H1 (cell line): ENCODE results near the gene GNG14. TPM values are rescaled to one million over a fixed set of nuclear protein-coding genes. Genes with fewer than 3 reads are reported as not detected.

Experiments used
- CTCF ChIA-PET: fragments of 300-600 bp; sonication (Branson Sonifier 250); formaldehyde crosslinking; loops from one replicate; lab custom pipeline; 2021; ENCODE audit not compliant: partially characterized antibody; lab: Charles Lee
- POLR2A ChIA-PET: fragments of 300-600 bp; sonication (Branson Sonifier 250); formaldehyde crosslinking; loops from one replicate; lab custom pipeline; 2021; ENCODE audit warnings: inconsistent platforms; ENCODE audit not compliant: partially characterized antibody; lab: Charles Lee
- DNase-seq, 2 experiments: peaks; one replicate each; pipeline versions ENCODE4 v3.0.0 to v3.0.0-alpha.2; 2010 to 2022; ENCODE audit warnings: low spot score in 2 of 2, low read depth in 1 of 2, mixed read lengths in 1 of 2
- FAIRE-seq: peaks from 2 replicates; lab custom pipeline; 2011; peaks lifted over from hg19 to GRCh38; lab: Jason Lieb, UNC
- H2AFZ ChIP-seq: 2 replicates; pipeline ENCODE4 v1.8.1; 2012; ENCODE audit warnings: low read length, inconsistent platforms
- H2AK5ac ChIP-seq: 2 replicates; pipeline ENCODE4 v1.6.1; 2013; ENCODE audit warnings: low read depth, low read length
- H2BK120ac ChIP-seq: replicated peaks from 2 replicates; pipeline ENCODE3; 2013; ENCODE audit warnings: low read depth, low read length, inconsistent platforms
- H2BK12ac ChIP-seq: 2 replicates; pipeline ENCODE4 v1.6.1; 2013; ENCODE audit warnings: low read depth, low read length
- H2BK15ac ChIP-seq: 2 replicates; pipeline ENCODE4 v1.6.1; 2013; ENCODE audit warnings: low read length
- H2BK20ac ChIP-seq: 2 replicates; pipeline ENCODE4 v1.6.1; 2013; ENCODE audit warnings: low read length
- H2BK5ac ChIP-seq: 2 replicates; pipeline ENCODE4 v1.6.1; 2013; ENCODE audit warnings: low read depth, low read length
- H3K14ac ChIP-seq: 2 replicates; pipeline ENCODE4 v1.6.1; 2013; ENCODE audit warnings: inconsistent platforms; ENCODE audit not compliant: insufficient read length
- H3K18ac ChIP-seq: 2 replicates; pipeline ENCODE4 v1.6.1; 2013; ENCODE audit warnings: low read length; ENCODE audit errors: extremely low read depth
- H3K23ac ChIP-seq: 2 replicates; pipeline ENCODE4 v1.6.1; 2013; ENCODE audit warnings: inconsistent platforms; ENCODE audit not compliant: insufficient read length
- H3K23me2 ChIP-seq: 2 replicates; pipeline ENCODE4 v1.6.1; 2013; ENCODE audit warnings: low read depth, low read length
- H3K27ac ChIP-seq: 2 replicates; pipeline ENCODE4 v1.6.1; 2011; ENCODE audit warnings: low read depth, low read length, inconsistent platforms
- H3K27me3 ChIP-seq, 4 experiments: replicated peaks in 1 of 4; 1 replicate in 1 of 4; 2 replicates in 3 of 4; pipeline versions ENCODE4 v1.6.1 to v1.8.1; 2011 to 2013; ENCODE audit warnings: low read length in 3 of 4, mild to moderate bottlenecking in 3 of 4, inconsistent platforms in 2 of 4, mixed read lengths in 2 of 4, moderate library complexity in 1 of 4; ENCODE audit not compliant: control insufficient read depth in 3 of 4, insufficient read depth in 3 of 4; ENCODE audit errors: extremely low read depth in 1 of 4
- H3K36me3 ChIP-seq, 4 experiments: 2 replicates each; pipeline versions ENCODE4 v1.6.1 to v1.8.1; 2011 to 2013; ENCODE audit warnings: mild to moderate bottlenecking in 4 of 4, low read length in 3 of 4, moderate library complexity in 2 of 4, control low read depth in 1 of 4, inconsistent platforms in 1 of 4; ENCODE audit not compliant: insufficient read depth in 4 of 4, control insufficient read depth in 2 of 4
- H3K4ac ChIP-seq: replicated peaks from 2 replicates; pipeline ENCODE3; 2013; ENCODE audit warnings: low read length, low read depth, mixed read lengths, inconsistent platforms; ENCODE audit not compliant: insufficient read length
- H3K4me1 ChIP-seq, 4 experiments: replicated peaks in 1 of 4; 1 replicate in 1 of 4; 2 replicates in 3 of 4; pipeline versions ENCODE4 v1.6.1 to v1.8.1; 2011 to 2013; ENCODE audit warnings: low read length in 3 of 4, inconsistent platforms in 2 of 4, mixed read lengths in 1 of 4; ENCODE audit not compliant: insufficient read depth in 4 of 4, control insufficient read depth in 3 of 4
- H3K4me2 ChIP-seq, 2 experiments: 2 replicates each; pipeline versions ENCODE4 v1.6.1 to v1.8.1; 2011 to 2013; ENCODE audit warnings: low read depth in 2 of 2, low read length in 2 of 2, control low read depth in 1 of 2, inconsistent platforms in 1 of 2, mild to moderate bottlenecking in 1 of 2; ENCODE audit not compliant: insufficient read depth in 1 of 2
- H3K4me3 ChIP-seq, 4 experiments: fragments of 200-600, 300-600 bp in 1 of 4; sonication (generic), shearing (Covaris generic), sonication (Bioruptor Twin) in 1 of 4; 2 replicates each; pipeline versions ENCODE4 v1.5.1 to v1.8.1; 2011 to 2016; ENCODE audit warnings: low read length in 4 of 4, low read depth in 3 of 4, control low read depth in 2 of 4, inconsistent platforms in 2 of 4, mild to moderate bottlenecking in 2 of 4, mixed read lengths in 1 of 4, moderate library complexity in 1 of 4; ENCODE audit not compliant: insufficient read depth in 2 of 4; ENCODE audit errors: extremely low read depth in 1 of 4
- H3K56ac ChIP-seq: replicated peaks from 2 replicates; pipeline ENCODE3; 2013; ENCODE audit warnings: low read depth, mild to moderate bottlenecking, mixed read lengths, low read length, inconsistent platforms; ENCODE audit not compliant: insufficient read length
- H3K79me1 ChIP-seq: 2 replicates; pipeline ENCODE4 v1.6.1; 2013; ENCODE audit warnings: low read depth, low read length, control low read depth
- H3K79me2 ChIP-seq, 2 experiments: 2 replicates each; pipeline versions ENCODE4 v1.6.1 to v1.8.1; 2012 to 2013; ENCODE audit warnings: low read length in 2 of 2, mild to moderate bottlenecking in 2 of 2, inconsistent platforms in 1 of 2; ENCODE audit not compliant: insufficient read depth in 2 of 2, control insufficient read depth in 1 of 2
- H3K9ac ChIP-seq, 4 experiments: replicated peaks in 1 of 4; 1 replicate in 1 of 4; 2 replicates in 3 of 4; pipeline versions ENCODE4 v1.6.1 to v1.8.1; 2011 to 2013; ENCODE audit warnings: low read depth in 3 of 4, low read length in 3 of 4, control low read depth in 2 of 4, mild to moderate bottlenecking in 2 of 4, moderate library complexity in 2 of 4, inconsistent platforms in 1 of 4; ENCODE audit errors: extremely low read depth in 1 of 4
- H3K9me3 ChIP-seq, 2 experiments: 2 replicates each; pipeline versions ENCODE4 v1.6.1 to v1.8.1; 2012 to 2013; ENCODE audit warnings: mild to moderate bottlenecking in 2 of 2, moderate library complexity in 2 of 2, control low read depth in 1 of 2, inconsistent platforms in 1 of 2, low read depth in 1 of 2, low read length in 1 of 2, mixed read lengths in 1 of 2; ENCODE audit not compliant: insufficient read depth in 2 of 2
- H4K20me1 ChIP-seq, 2 experiments: replicated peaks in 1 of 2; 2 replicates each; pipeline versions ENCODE3 to v1.8.1; 2011 to 2013; ENCODE audit warnings: inconsistent platforms in 2 of 2, low read length in 2 of 2, mild to moderate bottlenecking in 1 of 2; ENCODE audit not compliant: insufficient read depth in 2 of 2, control insufficient read depth in 1 of 2
- H4K5ac ChIP-seq: 2 replicates; pipeline ENCODE4 v1.6.1; 2013; ENCODE audit warnings: low read length, low read depth, mixed read lengths, inconsistent platforms; ENCODE audit not compliant: insufficient read length
- H4K8ac ChIP-seq: 2 replicates; pipeline ENCODE4 v1.8.0; 2013; ENCODE audit warnings: mild to moderate bottlenecking, moderate library complexity, low read length, inconsistent platforms; ENCODE audit not compliant: insufficient read depth; ENCODE audit errors: extremely low read depth
- H4K91ac ChIP-seq: replicated peaks from 2 replicates; pipeline ENCODE3; 2013; ENCODE audit warnings: low read length, mixed read lengths, inconsistent platforms; ENCODE audit not compliant: insufficient read length
- ASH2L ChIP-seq: fragments of 200-600, 300-600 bp; sonication (generic); IDR thresholded peaks from one replicate; pipeline ENCODE4 v1.7.1; 2017; ENCODE audit warnings: low read length
- ATF3 ChIP-seq: IDR thresholded peaks from 2 replicates; pipeline ENCODE4 v1.6.1; 2011; ENCODE audit warnings: low read depth, mild to moderate bottlenecking, low read length; ENCODE audit not compliant: insufficient read depth
- CHD2 ChIP-seq: IDR thresholded peaks from 2 replicates; pipeline ENCODE4 v1.6.1; 2012; ENCODE audit warnings: low read length, improper control_type of control experiment
- CREB1 ChIP-seq: IDR thresholded peaks from 2 replicates; pipeline ENCODE4 v1.6.1; 2012; ENCODE audit warnings: inconsistent platforms
- E2F6 ChIP-seq: IDR thresholded peaks from 2 replicates; pipeline ENCODE4 v1.6.1; 2012; ENCODE audit warnings: inconsistent platforms
- KDM1A ChIP-seq: fragments of 200-600, 300-600 bp; sonication (generic); IDR thresholded peaks from 2 replicates; pipeline ENCODE4 v1.7.1; 2016; ENCODE audit warnings: mild to moderate bottlenecking, low read length, borderline replicate concordance
- KDM4A ChIP-seq: IDR thresholded peaks from one replicate; pipeline ENCODE4 v1.7.1; 2012; ENCODE audit warnings: low read depth, mild to moderate bottlenecking, moderate library complexity, low read length, inconsistent platforms; ENCODE audit not compliant: severe bottlenecking
- MAX ChIP-seq: IDR thresholded peaks from 2 replicates; pipeline ENCODE4 v1.6.1; 2012; ENCODE audit warnings: inconsistent platforms
- RAD21 ChIP-seq, 2 experiments: IDR thresholded peaks in 1 of 2; conservative IDR thresholded peaks in 1 of 2; 2 replicates each; pipeline ENCODE4 v1.6.1; 2011; ENCODE audit warnings: low read depth in 2 of 2, low read length in 2 of 2, improper control_type of control experiment in 1 of 2, inconsistent platforms in 1 of 2, mild to moderate bottlenecking in 1 of 2, moderate library complexity in 1 of 2
- TAF1 ChIP-seq: IDR thresholded peaks from 2 replicates; pipeline ENCODE4 v1.6.1; 2011; ENCODE audit warnings: mild to moderate bottlenecking, low read depth, low read length
- WGBS, 2 experiments: shearing (Covaris generic) in 1 of 2; methylation state at CpG; one replicate each; pipeline versions ENCODE4 v1.1.6 to v1.1.7; 2013 to 2015; ENCODE audit warnings: low lambda C conversion rate in 2 of 2, mixed read lengths in 2 of 2, inconsistent platforms in 1 of 2, low coverage in 1 of 2, missing lambda C conversion rate in 1 of 2; ENCODE audit not compliant: insufficient replicate concordance in 2 of 2, insufficient coverage in 1 of 2, insufficient read length in 1 of 2; ENCODE audit errors: extremely low coverage in 1 of 2, missing lambda C conversion rate in 1 of 2; 5-methylcytosine and 5-hydroxymethylcytosine counted together
- polyA plus RNA-seq, 7 experiments: library from polyadenylated mRNA; depleted of rRNA in 3 of 7; stranded (reverse) in 5 of 7; unstranded in 2 of 7; fragments of >200 nt in 5 of 7; fragments of 200-250 nt in 2 of 7; gene quantifications; 1 replicate in 5 of 7; 2 replicates in 1 of 7; 4 replicates in 1 of 7; pipeline versions ENCODE4 v1.2.1 to v1.2.3, GENCODE V29; 2011 to 2013; ENCODE audit warnings: missing spikeins in 2 of 7, mixed read lengths in 2 of 7
- total RNA-seq: library from RNA; stranded (reverse); fragmentation: NEBNext Ultra II Directional; extraction: Animal tissue kit (Norgen Biotek cat#: 25700); gene quantifications from 2 replicates; pipeline ENCODE4 v1.2.1, GENCODE V29; 2021

The GNG14 gene
- total and polyA plus RNA-seq, 2 of the 8 experiments (the other 6 are each of a cell fraction or from before 2014, with no cell fraction given), result not detected

GRCh38 chr19:12639901-12640613, 47.7 kb upstream of the GNG14 start:
- no peaks in the 10 kb centered on the region for H3K79me1 ChIP-seq
- DNase-seq, result peak; percentile 77 to 93
- H3K4me3 ChIP-seq, result peak overlapping the region; percentile 11 to 53 (median 42); a peak in 6 of 8 replicates
- H2BK5ac ChIP-seq, result no peak overlapping the region
- H4K8ac ChIP-seq, result peak overlapping the region; percentile 81
- H3K9ac ChIP-seq, result no peak overlapping the region
- no peak overlapping the region for H4K91ac ChIP-seq
- H3K14ac ChIP-seq, result no peak overlapping the region
- peak overlapping the region; percentile 81; the same call in 1 of the 2 replicates for H2BK15ac ChIP-seq
- H3K79me2 ChIP-seq, result no peaks in the 10 kb centered on the region
- no peak overlapping the region for H3K27ac ChIP-seq
- ChIA-PET CTCF (interaction anchor here (0.5 to 2.5 kb wide), 15 partner anchors 9 to 160 kb away, joined by 3 to 14 read pairs (median 5); partner anchors contain the start of genes MAN2B1, WDR83, ZNF490 and ZNF791), POLR2A (interaction anchor here (0.7 to 1.4 kb wide), 8 partner anchors 7 to 80 kb away, joined by 3 to 12 read pairs (median 4); partner anchors contain the start of genes ZNF490 and ZNF791)
- H3K56ac ChIP-seq, result no peak overlapping the region
- H3K23me2 ChIP-seq, result peaks cover 1% of the 10 kb centered on the region; the same call in 1 of the 2 replicates
- H2BK20ac ChIP-seq, result no peak overlapping the region
- H3K36me3 ChIP-seq, result no peaks in the 10 kb centered on the region
- peak overlapping the region; percentile 98 for H2AFZ ChIP-seq
- no peak overlapping the region for H4K5ac ChIP-seq
- no peaks in the 10 kb centered on the region for H3K9me3 ChIP-seq
- peak overlapping the region; percentile 51 to 94 for H3K4me2 ChIP-seq
- no peaks in the 10 kb centered on the region; a peak in 2 of 7 replicates for H3K4me1 ChIP-seq
- H3K4ac ChIP-seq, result no peak overlapping the region
- no peak overlapping the region for H2BK120ac ChIP-seq
- H2BK12ac ChIP-seq, result 0 out of 2 replicates have a peak overlapping the region, but pooled peaks have one; percentile 6
- H3K23ac ChIP-seq, result no peak overlapping the region
- peak; percentile 69 for FAIRE-seq
- no peak overlapping the region for H3K18ac ChIP-seq
- H4K20me1 ChIP-seq, result no peaks in the 10 kb centered on the region
- no peaks in the 10 kb centered on the region for H3K27me3 ChIP-seq
- 16% methylated on average over 39 of the region's 39 CpGs; no CpG with 5 or more reads in 1 of the 2 experiments for WGBS, 2 experiments
- no peak overlapping the region for H2AK5ac ChIP-seq
- TF ChIP-seq ATF3, result no peak
- peak; percentile 90 for TF ChIP-seq MAX
- peak; percentile 64; the same call in 1 of the 2 replicates for TF ChIP-seq CREB1
- peak; percentile 69 for TF ChIP-seq E2F6
- TF ChIP-seq TAF1, result peak; percentile 53
- peak; percentile 56 to 65 for TF ChIP-seq RAD21 (IDR thresholded peaks at IDR 0.05 in 1 of 2, conservative IDR thresholded peaks at IDR 0.05 in 1 of 2; ENCODE audit: low read depth in 2 of 2, low read length in 2 of 2)
- TF ChIP-seq ASH2L, result peak; percentile 32
- TF ChIP-seq KDM1A, result peak; percentile 47; the same call in 1 of the 2 replicates
- peak; percentile 98 for TF ChIP-seq KDM4A
- peak; percentile 39; the same call in 1 of the 2 replicates for TF ChIP-seq CHD2
